Amniotic stem cell (primary cell): Measurements from ENCODE around the gene TRIM29.

Experiments used
- DNase-seq: peaks from one replicate; lab custom pipeline; 2025; lab: John Stamatoyannopoulos, UW

TRIM29 gene

GRCh38 chr11:120122924-120123683 is 14.8 kb downstream of the TRIM29 start:
- DNase-seq, result no peak

- DNase-seq, result no peak
Measured at GRCh38 chr11:120121914-120122473, 15.9 kb downstream of the TRIM29 start.

GRCh38 chr11:120121336-120121735 is 16.6 kb downstream of the TRIM29 start:
- DNase-seq, result no peak

GRCh38 chr11:120120805-120121335 is 17.0 kb downstream of the TRIM29 start:
- DNase-seq, result no peak

- no peak for DNase-seq
Measured at GRCh38 chr11:120119121-120119520, 18.8 kb downstream of the TRIM29 start.

- DNase-seq, result no peak
Measured at GRCh38 chr11:120117991-120118390, 19.9 kb downstream of the TRIM29 start.

GRCh38 chr11:120116966-120117365 is 20.9 kb downstream of the TRIM29 start:
- no peak for DNase-seq

GRCh38 chr11:120115272-120116000 is 22.5 kb downstream of the TRIM29 start:
- no peak for DNase-seq

- no peak for DNase-seq
Measured at GRCh38 chr11:120112174-120112796, 25.6 kb downstream of the TRIM29 start.

GRCh38 chr11:120109531-120109930 is 28.4 kb downstream of the TRIM29 start:
- no peak for DNase-seq

- DNase-seq, result no peak
Measured at GRCh38 chr11:120108785-120109168, 29.1 kb downstream of the TRIM29 start.

- no peak for DNase-seq
Measured at GRCh38 chr11:120108154-120108784, 29.6 kb downstream of the TRIM29 start.

- DNase-seq, result no peak
Measured at GRCh38 chr11:120107692-120108091, 30.2 kb downstream of the TRIM29 start.

GRCh38 chr11:120106354-120107150 is 31.4 kb downstream of the TRIM29 start:
- no peak for DNase-seq

- DNase-seq, result no peak
Measured at GRCh38 chr11:120105576-120105975, 32.3 kb downstream of the TRIM29 start.

- DNase-seq, result no peak
Measured at GRCh38 chr11:120104041-120104565, 33.8 kb downstream of the TRIM29 start.

GRCh38 chr11:120102864-120103122 is 35.1 kb downstream of the TRIM29 start:
- no peak for DNase-seq

- DNase-seq, result no peak
Measured at GRCh38 chr11:120102050-120102863, 35.7 kb downstream of the TRIM29 start.

- DNase-seq, result no peak
Measured at GRCh38 chr11:120098503-120099020, 39.4 kb downstream of the TRIM29 start.
